B cell (primary cell): ENCODE measurements around the gene SAPCD2. TPM values are rescaled to one million over a fixed set of nuclear protein-coding genes. Genes with fewer than 3 reads are reported as not detected.

Experiments
- ATAC-seq: fragments of 200-7000 bp; cut with Tn5 transposase; one replicate; pipeline ENCODE4 v1.10.0; 2021; ENCODE audit warnings: low read depth, mild to moderate bottlenecking, moderate number of reproducible peaks, moderate library complexity
- CTCF ChIA-PET: fragments of 350-600 bp; sonication (Branson Sonifier 250); formaldehyde crosslinking; loops from one replicate; lab custom pipeline; 2021; ENCODE audit warnings: antibody characterized with exemption, inconsistent platforms; lab: Charles Lee
- POLR2A ChIA-PET: fragments of 350-600 bp; sonication (Branson Sonifier 250); formaldehyde crosslinking; loops from one replicate; lab custom pipeline; 2021; ENCODE audit warnings: antibody characterized with exemption; lab: Charles Lee
- DNase-seq: peaks from one replicate; pipeline ENCODE4 v3.0.0; 2013
- H2AFZ ChIP-seq: 2 replicates; pipeline ENCODE4 v1.6.1; 2012; ENCODE audit warnings: mild to moderate bottlenecking, low read depth, low read length; ENCODE audit not compliant: insufficient read depth, poor library complexity, severe bottlenecking
- H3K27ac ChIP-seq, 2 donors: 1 replicate in 1 of 2; 2 replicates in 1 of 2; pipeline ENCODE4 v1.5.1; 2012 to 2013; ENCODE audit warnings: low read length in 2 of 2, mild to moderate bottlenecking in 2 of 2, moderate library complexity in 1 of 2
- H3K27me3 ChIP-seq, 4 experiments: fragments of 200-600 bp in 1 of 4; sonication (generic) in 1 of 4; replicated peaks in 1 of 4; 1 replicate in 2 of 4; 2 replicates in 2 of 4; pipeline versions ENCODE4 v1.6.1 to v1.7.0; 2013 to 2016; ENCODE audit warnings: low read length in 3 of 4, mild to moderate bottlenecking in 2 of 4, mixed read lengths in 1 of 4, moderate library complexity in 1 of 4; ENCODE audit not compliant: insufficient read depth in 4 of 4, control insufficient read depth in 3 of 4; ENCODE audit errors: control extremely low read depth in 1 of 4
- H3K36me3 ChIP-seq, 2 experiments: replicated peaks in 1 of 2; 1 replicate in 1 of 2; 2 replicates in 1 of 2; pipeline versions ENCODE4 v1.6.1 to v1.7.1; 2013; ENCODE audit warnings: low read length in 1 of 2; ENCODE audit not compliant: insufficient read depth in 2 of 2, control insufficient read depth in 1 of 2; ENCODE audit errors: control extremely low read depth in 1 of 2, extremely low read depth in 1 of 2
- H3K4me1 ChIP-seq, 2 donors: fragments of 200-600 bp in 1 of 2; sonication (generic) in 1 of 2; 1 replicate in 1 of 2; 2 replicates in 1 of 2; pipeline versions ENCODE4 v1.5.1 to v1.6.1; 2013 to 2017; ENCODE audit warnings: low read length in 2 of 2; ENCODE audit not compliant: control insufficient read depth in 2 of 2, insufficient read depth in 2 of 2
- H3K4me2 ChIP-seq: replicated peaks from 2 replicates; pipeline ENCODE3; 2012; ENCODE audit warnings: mild to moderate bottlenecking, low read depth, low read length; ENCODE audit not compliant: poor library complexity, severe bottlenecking
- H3K4me3 ChIP-seq, 5 experiments: fragments of 200-600 bp in 1 of 5; sonication (generic) in 1 of 5; 1 replicate in 3 of 5; 2 replicates in 2 of 5; pipeline versions ENCODE4 v1.5.1 to v1.7.0; 2011 to 2016; ENCODE audit warnings: low read length in 4 of 5, mild to moderate bottlenecking in 4 of 5, low read depth in 2 of 5, control low read depth in 1 of 5, moderate library complexity in 1 of 5; ENCODE audit not compliant: insufficient read depth in 1 of 5; ENCODE audit errors: control extremely low read depth in 1 of 5, extremely low read depth in 1 of 5
- H3K79me2 ChIP-seq: fragments of 200-600 bp; sonication (generic); one replicate; pipeline ENCODE4 v1.6.0; 2016; ENCODE audit warnings: low read length; ENCODE audit not compliant: control insufficient read depth, insufficient read depth
- H3K9ac ChIP-seq: fragments of 200-600 bp; sonication (generic); 2 replicates; pipeline ENCODE4 v1.6.1; 2017; ENCODE audit warnings: mild to moderate bottlenecking, low read length, moderate library complexity
- H3K9me3 ChIP-seq, 3 donors: one replicate each; pipeline versions ENCODE4 v1.6.1 to v1.7.1; 2013; ENCODE audit warnings: low read length in 2 of 3; ENCODE audit not compliant: control insufficient read depth in 2 of 3, insufficient read depth in 1 of 3; ENCODE audit errors: control extremely low read depth in 1 of 3
- H4K20me1 ChIP-seq: 2 replicates; pipeline ENCODE4 v1.6.0; 2012; ENCODE audit warnings: mild to moderate bottlenecking, low read length; ENCODE audit not compliant: insufficient read depth, control insufficient read depth, poor library complexity, severe bottlenecking
- H3K27ac Mint-ChIP-seq: one replicate; pipeline ENCODE4 v1.8.0; 2021; ENCODE audit warnings: mixed read lengths
- H3K27me3 Mint-ChIP-seq: one replicate; pipeline ENCODE4 v1.8.0; 2021; ENCODE audit warnings: mixed read lengths
- H3K4me1 Mint-ChIP-seq: one replicate; pipeline ENCODE4 v1.8.0; 2021; ENCODE audit warnings: mixed read lengths
- H3K4me3 Mint-ChIP-seq: one replicate; pipeline ENCODE4 v1.8.0; 2021; ENCODE audit warnings: mixed read lengths
- H3K9me3 Mint-ChIP-seq: one replicate; pipeline ENCODE4 v1.8.0; 2022; ENCODE audit warnings: mixed read lengths; ENCODE audit not compliant: insufficient read depth
- EZH2 ChIP-seq: IDR thresholded peaks from 2 replicates; pipeline ENCODE4 v1.6.1; 2012; ENCODE audit warnings: borderline replicate concordance, low read depth, mild to moderate bottlenecking, moderate library complexity, low read length; ENCODE audit not compliant: insufficient read depth, poor library complexity, severe bottlenecking
- WGBS: methylation state at CpG from one replicate; pipeline ENCODE4 v1.1.5; 2013; ENCODE audit warnings: missing lambda C conversion rate; ENCODE audit not compliant: insufficient coverage; 5-methylcytosine and 5-hydroxymethylcytosine counted together
- intact Hi-C: fragments of 100-400 bp; cut with micrococcal nuclease; formaldehyde crosslinking; loops from one replicate; pipeline ENCODE4 v1.10.0; 2022
- polyA plus RNA-seq: library from polyadenylated mRNA; depleted of rRNA; stranded (reverse); fragments of >200 nt; gene quantifications from 2 replicates; pipeline ENCODE4 v1.2.3, GENCODE V29; 2012
- total RNA-seq, 2 donors: library from RNA; stranded (reverse); fragments of 120-200 nt in 1 of 2; gene quantifications; 1 replicate in 1 of 2; 2 replicates in 1 of 2; pipeline versions ENCODE4 v1.2.3 to v1.2.4, GENCODE V29; 2013 to 2022
- TF ChIP-seq, protein P1 (sequence below): fragments of 200-600 bp; IDR thresholded peaks from one replicate; pipeline ENCODE4 v1.8.0; 2022; ENCODE audit warnings: antibody characterized with exemption, mild to moderate bottlenecking

Gene SAPCD2
- total and polyA plus RNA-seq, 2 donors (not counting 1 experiment from before 2014, with no cell fraction given) = 0.39 to 0.69 TPM

DNA sequence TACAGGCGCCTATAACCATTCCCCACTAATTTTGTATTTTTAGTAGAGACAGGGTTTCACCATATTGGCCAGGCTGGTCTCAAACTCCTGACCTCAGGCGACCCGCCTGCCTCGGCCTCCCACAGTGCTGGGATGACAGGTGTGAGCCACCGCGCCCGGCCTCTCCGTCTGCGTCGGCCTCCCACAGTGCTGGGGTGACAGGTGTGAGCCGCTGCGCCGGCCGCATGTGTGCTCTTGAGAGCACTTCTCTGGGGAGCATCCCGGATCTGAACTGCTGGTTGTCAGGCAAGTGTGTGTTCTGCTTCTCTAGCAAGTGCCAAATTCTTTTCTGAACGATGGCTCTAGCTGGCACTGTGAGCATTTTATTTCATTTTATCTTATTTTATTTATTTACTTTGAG is 12.8 kb downstream of the SAPCD2 start:
- CTCF ChIA-PET = interaction anchor here (1.0 to 4.9 kb wide), 3 partner anchors 10 to 23 kb away, joined by 4 to 22 read pairs (median 6); partner anchors contain the start of gene NPDC1

DNA sequence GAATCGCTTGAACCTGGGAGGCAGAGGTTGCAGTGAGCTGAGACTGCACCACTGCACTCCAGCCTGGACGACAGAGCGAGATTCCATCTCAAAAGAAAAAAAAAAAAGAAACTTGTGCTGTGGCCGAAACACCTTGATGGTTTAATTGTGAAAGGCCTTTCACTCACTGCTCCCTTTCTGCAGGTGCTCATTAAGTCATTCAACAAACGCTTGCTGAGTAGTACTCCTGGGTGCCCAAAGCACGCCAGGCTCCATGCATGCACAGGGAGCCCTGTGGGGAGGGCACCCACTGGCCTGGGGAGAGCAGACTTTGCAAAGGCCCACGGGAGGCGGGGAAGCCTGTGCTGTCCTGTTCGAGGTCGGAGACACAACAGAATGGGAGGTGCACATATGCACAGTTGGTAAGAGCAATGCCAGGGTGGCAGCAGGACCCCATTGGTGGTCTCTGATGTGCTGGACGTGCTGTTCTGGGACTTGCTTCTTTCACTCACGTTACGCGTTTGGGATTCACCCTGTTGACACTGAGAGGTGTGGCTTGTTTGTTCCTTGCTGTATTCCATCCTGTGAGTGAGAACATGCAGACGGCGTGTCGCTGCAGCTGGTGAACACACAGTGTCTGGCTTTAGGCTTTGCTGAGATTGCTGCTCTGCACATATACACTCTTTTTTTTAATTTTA is 13.5 kb downstream of the SAPCD2 start:
- WGBS = 96% methylated on average over 10 of the region's 17 CpGs
- no peaks in the 10 kb centered on the region for H3K79me2 ChIP-seq
- peaks cover 0 to 13% (median 0%) of the 10 kb centered on the region in 3 donors for H3K9me3 ChIP-seq
- no peaks in the 10 kb centered on the region for H3K36me3 ChIP-seq
- no peak overlapping the region for H3K9ac ChIP-seq
- Mint-ChIP-seq H3K27me3 (peaks cover 5% of the 10 kb centered on the region), H3K9me3 (no peaks in the 10 kb centered on the region), H3K4me1 (peaks cover 4% of the 10 kb centered on the region), H3K27ac (no peak overlapping the region), H3K4me3 (no peak overlapping the region)
- TF ChIP-seq, protein P1, sequence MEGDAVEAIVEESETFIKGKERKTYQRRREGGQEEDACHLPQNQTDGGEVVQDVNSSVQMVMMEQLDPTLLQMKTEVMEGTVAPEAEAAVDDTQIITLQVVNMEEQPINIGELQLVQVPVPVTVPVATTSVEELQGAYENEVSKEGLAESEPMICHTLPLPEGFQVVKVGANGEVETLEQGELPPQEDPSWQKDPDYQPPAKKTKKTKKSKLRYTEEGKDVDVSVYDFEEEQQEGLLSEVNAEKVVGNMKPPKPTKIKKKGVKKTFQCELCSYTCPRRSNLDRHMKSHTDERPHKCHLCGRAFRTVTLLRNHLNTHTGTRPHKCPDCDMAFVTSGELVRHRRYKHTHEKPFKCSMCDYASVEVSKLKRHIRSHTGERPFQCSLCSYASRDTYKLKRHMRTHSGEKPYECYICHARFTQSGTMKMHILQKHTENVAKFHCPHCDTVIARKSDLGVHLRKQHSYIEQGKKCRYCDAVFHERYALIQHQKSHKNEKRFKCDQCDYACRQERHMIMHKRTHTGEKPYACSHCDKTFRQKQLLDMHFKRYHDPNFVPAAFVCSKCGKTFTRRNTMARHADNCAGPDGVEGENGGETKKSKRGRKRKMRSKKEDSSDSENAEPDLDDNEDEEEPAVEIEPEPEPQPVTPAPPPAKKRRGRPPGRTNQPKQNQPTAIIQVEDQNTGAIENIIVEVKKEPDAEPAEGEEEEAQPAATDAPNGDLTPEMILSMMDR = no peak
- no peak for TF ChIP-seq EZH2
- intact Hi-C loops = no loop called here
- no peak for ATAC-seq
- peaks cover 14 to 15% of the 10 kb centered on the region in 2 donors for H3K4me1 ChIP-seq
- ChIA-PET POLR2A (no interaction called here), CTCF (interaction anchor here (0.7 to 4.9 kb wide), 5 partner anchors 9 to 268 kb away, joined by 3 to 22 read pairs (median 9); partner anchors contain the start of gene NPDC1)
- H3K4me2 ChIP-seq = no peak overlapping the region
- no peak overlapping the region for H2AFZ ChIP-seq
- no peak overlapping the region for H3K4me3 ChIP-seq
- no peak overlapping the region for H3K27ac ChIP-seq
- peaks cover 0 to 25% (median 11%) of the 10 kb centered on the region in 4 experiments for H3K27me3 ChIP-seq
- no peak for DNase-seq
- H4K20me1 ChIP-seq = no peaks in the 10 kb centered on the region

More for the DNA sequence above, 12.8 kb downstream of the SAPCD2 start:
- TF ChIP-seq EZH2 = no peak
- TF ChIP-seq, protein P1 = no peak
- H3K4me3 Mint-ChIP-seq = no peak overlapping the region
- WGBS = 95% methylated on average over 13 of the region's 16 CpGs
- intact Hi-C loops = no loop called here
- H2AFZ ChIP-seq = no peak overlapping the region
- ATAC-seq = no peak
- POLR2A ChIA-PET = no interaction called here
- peaks cover 0 to 18% (median 8%) of the 10 kb centered on the region in 4 experiments for H3K27me3 ChIP-seq
- no peak overlapping the region for H3K9ac ChIP-seq
- no peak overlapping the region for H3K27ac Mint-ChIP-seq
- H3K79me2 ChIP-seq = no peaks in the 10 kb centered on the region
- no peaks in the 10 kb centered on the region for H4K20me1 ChIP-seq
- H3K27ac ChIP-seq = no peak overlapping the region
- H3K9me3 Mint-ChIP-seq = no peaks in the 10 kb centered on the region
- H3K4me2 ChIP-seq = no peak overlapping the region
- peaks cover 4% of the 10 kb centered on the region for H3K27me3 Mint-ChIP-seq
- peaks cover 4% of the 10 kb centered on the region for H3K4me1 Mint-ChIP-seq
- H3K36me3 ChIP-seq = no peaks in the 10 kb centered on the region
- peaks cover 0 to 9% (median 0%) of the 10 kb centered on the region in 3 donors for H3K9me3 ChIP-seq
- no peak overlapping the region for H3K4me3 ChIP-seq
- H3K4me1 ChIP-seq = peaks cover 12% of the 10 kb centered on the region in 2 donors
- no peak for DNase-seq
